HG02938 (cell line): ENCODE measurements around the gene MBP.
"Not testable (repeated sequence)": the region's sequence is repeated elsewhere in the genome, so short reads cannot be mapped to it uniquely, and the experiment has no call there.

ENCODE experiments used
- ATAC-seq: cut with Tn5 transposase; IDR thresholded peaks from one replicate; pipeline ENCODE4 v1.9.1; 2021; ENCODE audit warnings: mild to moderate bottlenecking, moderate library complexity; ENCODE audit not compliant: unreplicated experiment

Gene MBP

DNA sequence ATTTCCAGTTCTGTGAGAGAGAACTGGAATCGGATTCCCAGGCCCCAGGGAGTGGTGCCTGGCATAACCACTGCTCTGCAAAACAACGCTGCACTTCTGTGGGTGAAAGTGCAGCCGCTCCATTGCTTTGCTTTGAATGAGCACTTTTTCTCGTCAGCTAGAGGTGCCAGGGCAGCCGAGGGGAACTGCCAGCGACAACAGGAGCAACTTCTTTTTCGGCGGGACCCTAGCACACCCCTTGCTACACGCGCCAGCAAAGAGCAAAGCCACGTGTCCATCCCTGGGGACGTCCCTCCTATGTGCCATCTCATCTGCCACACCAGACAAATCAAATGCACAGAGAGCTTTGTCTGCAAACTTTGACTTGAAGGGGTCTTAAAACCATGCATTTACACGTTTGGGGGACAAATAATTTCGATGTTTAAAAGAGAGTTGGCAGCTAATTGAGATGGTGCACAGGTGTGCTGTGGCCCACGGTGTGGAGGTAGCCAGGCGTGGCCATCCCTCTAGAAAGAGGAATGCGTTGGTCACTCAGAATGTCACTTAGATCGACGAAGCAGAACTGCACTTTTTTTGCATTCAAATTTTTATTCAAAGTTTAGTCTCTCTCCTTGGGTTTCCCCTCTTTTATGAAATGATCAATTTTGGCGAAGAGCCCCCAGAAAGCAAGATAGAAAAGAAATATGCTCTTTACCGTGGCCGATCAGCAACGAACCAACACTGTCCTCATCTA lies 151.8 kb downstream of the MBP start:
- ATAC-seq, result peak; percentile 30

DNA sequence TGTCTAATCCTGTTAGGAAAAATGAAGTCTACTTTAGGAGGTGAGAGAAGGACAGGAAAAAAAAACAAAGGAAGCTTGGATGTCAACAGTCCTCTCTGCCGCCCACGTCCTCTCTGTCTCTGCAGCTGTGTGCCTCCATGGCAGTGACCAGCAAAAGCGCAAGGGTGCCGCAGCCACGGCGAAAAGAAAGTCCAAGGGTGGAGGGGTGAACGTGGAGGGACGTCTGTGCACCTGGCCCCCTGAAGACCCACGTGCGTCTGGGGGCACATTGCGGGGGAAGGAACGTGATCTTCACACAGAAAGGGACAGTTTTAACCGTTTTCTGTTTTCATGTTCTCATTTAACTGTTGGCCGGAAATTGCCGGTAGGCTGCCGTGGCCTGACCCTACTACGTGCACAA lies 152.7 kb downstream of the MBP start:
- ATAC-seq, result no peak

- ATAC-seq, result no peak
These were observed 153.4 kb downstream of the MBP start for GRCh38 chr18:76979111-76979751.

DNA sequence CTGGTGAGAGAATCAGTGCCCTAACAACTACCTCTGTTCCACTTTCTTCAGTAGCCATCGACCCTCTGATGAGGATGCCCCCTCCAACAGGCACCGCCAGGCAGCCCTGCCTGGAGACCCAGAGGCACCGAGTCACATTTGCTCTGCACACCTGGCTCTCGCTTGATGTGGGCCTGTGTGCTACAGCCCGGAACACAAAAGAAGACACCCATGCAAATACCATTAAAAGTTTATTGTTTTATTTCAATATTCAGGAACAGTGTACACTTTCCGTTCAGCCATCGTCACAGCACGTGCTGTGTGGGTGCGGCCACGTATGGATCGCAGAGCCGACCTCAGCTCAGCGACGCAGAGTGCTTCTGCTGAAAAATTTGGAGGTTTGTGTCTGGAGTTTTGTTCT lies 154.0 kb downstream of the MBP start:
- ATAC-seq, result no peak

GRCh38 chr18:76977684-76978232 lies 154.8 kb downstream of the MBP start:
- ATAC-seq, result no peak

DNA sequence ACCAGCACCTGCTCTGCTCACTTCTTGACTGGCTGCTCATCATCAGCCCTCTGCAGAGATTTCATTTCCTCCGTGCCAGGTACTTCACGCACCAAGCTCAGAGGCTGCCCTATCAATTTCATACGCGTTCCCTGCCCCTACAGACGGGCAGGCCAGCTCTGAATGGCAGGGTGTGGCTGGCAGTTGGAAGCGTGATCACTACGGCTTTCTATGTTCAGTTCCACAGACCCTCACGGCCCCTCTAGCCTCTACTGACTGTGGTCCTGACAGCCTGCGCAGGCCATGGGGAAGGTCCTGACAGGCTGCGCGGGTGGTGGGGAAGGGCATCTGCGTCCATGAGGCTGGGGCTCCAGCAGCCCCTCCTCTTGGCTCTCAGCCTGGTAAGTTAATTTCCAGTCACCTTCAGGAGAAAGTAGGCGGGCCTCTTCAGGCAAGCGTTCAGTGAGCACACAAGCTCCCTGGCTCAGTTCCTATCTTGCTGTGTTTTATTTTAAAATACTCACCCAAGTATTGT lies 155.4 kb downstream of the MBP start:
- no peak for ATAC-seq

DNA sequence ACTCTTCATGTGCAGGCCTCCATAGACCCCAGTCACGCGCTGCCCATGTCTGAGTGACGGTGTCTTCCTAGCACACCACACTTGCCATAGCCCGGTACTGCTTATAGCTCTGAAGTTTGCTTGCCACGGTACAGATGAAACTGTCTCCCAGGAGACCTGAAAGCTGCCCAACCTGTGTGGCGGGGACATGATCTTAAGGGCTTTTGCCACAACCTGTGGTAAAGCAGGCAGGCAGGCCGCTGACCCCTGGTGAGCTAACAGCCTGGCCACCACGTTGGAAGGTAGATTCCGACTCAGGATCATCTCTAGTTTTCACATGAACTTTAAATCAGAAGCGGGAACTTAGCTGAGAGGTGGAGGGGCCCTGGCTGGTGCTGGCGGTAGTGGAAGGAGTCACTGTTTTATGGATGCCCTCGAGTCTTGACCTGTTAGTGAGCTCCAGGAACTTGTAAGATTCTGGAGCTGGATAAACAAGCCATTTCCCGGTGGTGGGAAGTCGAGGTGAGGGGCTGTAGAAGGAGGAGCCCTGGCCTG lies 156.9 kb downstream of the MBP start:
- ATAC-seq, result no peak

DNA sequence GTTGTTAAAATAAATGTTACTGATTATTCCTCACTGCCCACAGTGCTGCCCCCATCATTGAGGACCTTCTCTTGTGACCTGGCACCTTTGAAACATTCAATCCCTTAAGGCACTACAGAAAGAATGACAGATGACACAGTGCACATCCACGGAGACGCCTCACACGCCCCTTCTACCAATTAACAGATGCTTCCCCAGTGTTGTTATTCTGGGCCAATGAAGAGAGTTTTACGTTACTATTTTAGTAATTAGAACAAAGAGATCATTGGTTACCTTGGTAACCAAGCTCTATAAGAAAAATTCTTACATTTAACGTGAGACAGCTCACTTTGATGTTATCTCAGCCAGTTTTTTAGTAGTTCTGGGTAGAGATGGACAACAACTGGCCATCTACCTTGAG lies 158.2 kb downstream of the MBP start:
- no peak for ATAC-seq

- ATAC-seq, result no peak
These were observed 158.9 kb downstream of the MBP start for GRCh38 chr18:76973520-76974266.

- ATAC-seq, result no peak
These were observed 159.6 kb downstream of the MBP start for GRCh38 chr18:76972846-76973519.

GRCh38 chr18:76972241-76972640 lies 160.3 kb downstream of the MBP start:
- no peak for ATAC-seq

- ATAC-seq, result no peak
These were observed 161.6 kb downstream of the MBP start for GRCh38 chr18:76970770-76971559.

DNA sequence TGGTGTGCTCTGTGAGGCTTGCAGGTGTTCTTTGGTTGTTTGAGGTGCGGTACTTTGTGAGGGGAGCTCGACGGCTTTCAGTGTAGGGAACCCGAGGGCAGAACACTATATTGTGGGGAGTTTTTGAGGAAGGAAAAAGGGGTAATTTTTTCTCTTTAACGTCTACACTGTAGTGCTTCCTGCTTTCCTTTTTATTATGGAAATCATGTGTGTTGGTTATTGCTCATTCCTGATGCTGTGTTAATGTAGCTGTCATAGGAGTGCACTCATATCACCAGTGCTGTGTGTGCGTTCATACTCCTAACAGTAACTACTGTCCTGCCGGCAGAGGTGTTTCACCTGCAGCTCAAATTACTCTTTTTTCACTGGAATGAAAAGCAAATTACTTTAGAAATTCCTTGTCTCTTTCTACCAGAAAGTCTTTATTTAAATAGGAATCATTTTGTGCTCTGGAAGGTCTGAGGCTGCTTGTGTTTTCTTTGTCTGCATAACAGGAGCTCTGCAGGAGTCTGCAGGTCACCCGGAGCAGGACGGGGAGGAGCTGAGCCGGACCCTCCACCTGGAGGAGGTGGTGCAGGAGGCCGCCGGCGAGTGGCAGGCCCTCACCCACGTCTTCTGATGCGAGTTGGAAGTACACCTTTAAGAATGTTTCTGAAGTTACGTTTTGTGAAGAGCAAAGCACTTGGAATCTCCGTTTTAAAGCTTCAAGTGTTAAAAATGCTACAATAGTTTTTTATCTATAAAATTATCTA lies 164.7 kb downstream of the MBP start:
- no peak for ATAC-seq

DNA sequence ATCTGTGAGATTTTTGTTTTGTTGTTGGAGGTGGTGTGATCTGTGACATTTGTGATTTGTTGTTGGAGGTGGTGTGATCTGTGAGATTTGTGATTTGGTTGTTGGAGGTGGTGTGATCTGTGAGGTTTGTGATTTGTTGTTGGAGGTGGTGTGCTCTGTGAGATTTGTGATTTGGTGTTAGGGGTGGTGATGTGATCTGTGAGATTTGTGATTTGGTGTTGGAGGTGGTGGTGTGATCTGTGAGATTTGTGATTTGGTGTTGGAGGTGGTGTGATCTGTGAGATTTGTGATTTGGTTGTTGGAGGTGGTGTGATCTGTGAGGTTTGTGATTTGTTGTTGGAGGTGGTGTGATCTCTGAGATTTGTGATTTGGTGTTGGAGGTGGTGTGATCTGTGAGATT lies 165.3 kb downstream of the MBP start:
- ATAC-seq, result not testable (repeated sequence)

- ATAC-seq, result peak; percentile 52
These were observed 166.9 kb downstream of the MBP start for GRCh38 chr18:76965555-76966151.

DNA sequence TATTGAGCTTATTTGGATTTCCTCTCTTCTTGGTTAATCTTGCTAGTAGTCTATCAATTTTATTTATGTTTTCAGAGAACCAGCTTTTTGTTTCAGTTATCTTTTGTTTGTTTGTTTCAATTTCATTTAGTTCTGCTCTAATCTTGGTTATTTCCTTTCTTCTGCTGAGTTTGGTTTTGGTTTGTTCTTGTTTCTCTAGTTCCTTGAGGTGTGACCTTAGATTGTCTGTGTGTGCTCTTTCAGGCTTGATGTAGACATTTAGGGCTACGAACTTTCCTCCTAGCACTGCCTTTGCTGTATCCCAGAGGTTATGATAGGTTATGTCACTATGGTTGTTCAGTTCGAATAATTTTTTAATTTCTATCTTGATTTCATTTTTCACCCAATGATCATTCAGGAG lies 168.6 kb downstream of the MBP start:
- ATAC-seq, result peak; percentile 43

DNA sequence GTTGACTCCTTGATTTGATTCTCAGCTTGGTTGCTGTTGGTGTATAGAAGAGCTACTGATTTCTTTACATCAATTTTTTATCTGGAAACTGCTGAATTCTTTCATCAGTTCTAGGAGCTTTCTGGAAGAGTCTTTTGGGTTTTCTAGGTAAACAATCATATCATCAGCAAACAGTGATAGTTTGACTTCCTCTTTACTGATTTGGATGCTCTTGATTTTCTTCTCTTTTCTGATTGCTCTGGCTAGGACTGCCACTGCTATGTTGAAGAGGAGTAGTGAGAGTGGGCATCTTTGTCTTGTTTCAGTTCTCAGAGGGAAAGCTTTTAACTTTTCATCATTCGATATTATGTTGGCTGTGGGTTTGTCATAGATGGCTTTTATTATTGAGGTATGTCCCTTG lies 169.7 kb downstream of the MBP start:
- ATAC-seq, result no peak

DNA sequence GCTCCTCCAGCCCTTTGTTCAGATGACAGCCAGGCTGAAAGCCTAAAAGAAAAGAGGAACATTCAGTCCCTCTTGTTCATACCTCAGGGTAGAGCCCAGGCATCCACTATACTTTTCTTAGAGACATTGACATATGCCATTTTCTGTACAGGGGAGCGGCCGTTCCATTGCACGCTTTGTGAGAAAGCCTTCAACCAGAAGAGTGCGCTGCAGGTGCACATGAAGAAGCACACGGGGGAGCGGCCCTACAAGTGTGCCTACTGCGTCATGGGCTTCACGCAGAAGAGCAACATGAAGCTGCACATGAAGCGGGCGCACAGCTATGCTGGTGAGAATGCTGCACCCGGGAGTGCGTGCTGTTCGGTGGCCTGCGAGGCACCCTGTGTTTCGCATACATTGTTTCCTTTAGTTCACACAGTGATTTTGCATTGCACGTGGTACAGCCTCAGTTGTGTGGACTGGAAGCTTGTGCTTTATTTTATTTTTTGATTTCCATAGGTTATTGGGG lies 172.0 kb downstream of the MBP start:
- no peak for ATAC-seq

GRCh38 chr18:76959605-76960004 lies 173.0 kb downstream of the MBP start:
- no peak for ATAC-seq
